ENCODE data around the gene ZNF445.
"Not testable (repeated sequence)": the region's sequence is repeated elsewhere in the genome, so short reads cannot be mapped to it uniquely, and the experiment has no call there.

Gene ZNF445

GRCh38 chr3:44436181-44436580 is 41.3 kb downstream of the ZNF445 start:
- no peak for DNase-seq

- DNase-seq, result no peak
Observed at GRCh38 chr3:44434834-44435510, 42.5 kb downstream of the ZNF445 start.

GRCh38 chr3:44430466-44430865 is 47.0 kb downstream of the ZNF445 start:
- DNase-seq, result no peak

GRCh38 chr3:44429459-44429858 is 48.0 kb downstream of the ZNF445 start:
- DNase-seq, result no peak

- no peak for DNase-seq
Observed at GRCh38 chr3:44428910-44429309, 48.6 kb downstream of the ZNF445 start.

- DNase-seq, result peak in 1 of 56 donors; percentile 4
Observed at GRCh38 chr3:44427683-44428082, 49.8 kb downstream of the ZNF445 start.

GRCh38 chr3:44424758-44425157 is 52.7 kb downstream of the ZNF445 start:
- no peak for DNase-seq

- DNase-seq, result no peak
Observed at GRCh38 chr3:44421280-44421679, 56.2 kb downstream of the ZNF445 start.

GRCh38 chr3:44420676-44421075 is 56.8 kb downstream of the ZNF445 start:
- DNase-seq, result no peak

GRCh38 chr3:44419923-44420650 is 57.4 kb downstream of the ZNF445 start:
- no peak for DNase-seq

- DNase-seq, result no peak
Observed at GRCh38 chr3:44419116-44419922, 58.2 kb downstream of the ZNF445 start.

- DNase-seq, result no peak
Observed at GRCh38 chr3:44418549-44418948, 58.9 kb downstream of the ZNF445 start.

GRCh38 chr3:44418118-44418517 is 59.4 kb downstream of the ZNF445 start:
- DNase-seq, result not testable (repeated sequence)

GRCh38 chr3:44416031-44417030 is 61.1 kb downstream of the ZNF445 start:
- DNase-seq, result no peak

GRCh38 chr3:44415421-44415820 is 62.0 kb downstream of the ZNF445 start:
- DNase-seq, result no peak

- DNase-seq, result no peak
Observed at GRCh38 chr3:44414517-44415090, 62.9 kb downstream of the ZNF445 start.

- DNase-seq, result no peak
Observed at GRCh38 chr3:44412365-44412764, 65.1 kb downstream of the ZNF445 start.

- no peak for DNase-seq
Observed at GRCh38 chr3:44411031-44411645, 66.3 kb downstream of the ZNF445 start.

- DNase-seq, result no peak
Observed at GRCh38 chr3:44409640-44410410, 67.6 kb downstream of the ZNF445 start.

All from amygdala (tissue), 56 donors.